ENCODE results near the gene OR51I2.
A peak's percentile ranks its signal among the peaks of the same experiment; 100 is the strongest.

OR51I2 gene

GRCh38 chr11:5449023-5449422, at the start of gene OR51I2:
Gene OR51I2, plus strand, starts transcription at chr11:5449323. Its CDS starts 4,166 bp downstream, at chr11:5453489.
- DNase-seq: no peak

DNA sequence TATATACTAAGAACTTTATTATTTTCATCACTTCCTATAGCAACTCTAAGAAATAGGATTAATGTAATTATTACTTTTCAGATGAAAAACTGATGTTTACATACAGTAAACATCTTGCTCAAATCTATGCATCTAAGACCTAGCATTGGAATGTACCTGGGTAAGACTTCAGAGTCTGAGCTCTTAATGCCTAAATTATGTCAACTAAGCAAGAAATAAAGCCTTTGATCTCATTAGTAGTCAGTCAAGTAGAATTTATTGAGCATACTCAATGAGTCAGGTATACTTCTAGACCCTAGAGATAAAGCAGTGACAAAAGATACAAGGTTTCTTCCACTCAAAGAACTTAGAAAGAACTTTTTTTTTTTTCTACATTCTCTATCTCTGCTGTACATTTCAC, 44.0 kb upstream of the OR51I2 start:
- DNase-seq: no peak

- DNase-seq: no peak
Measured at GRCh38 chr11:5420993-5421392, 28.1 kb upstream of the OR51I2 start.

GRCh38 chr11:5421811-5422210, 27.3 kb upstream of the OR51I2 start, which contains the start of gene OR51Q1:
Gene OR51Q1, plus strand, starts transcription at chr11:5422111. Its CDS starts 90 bp downstream, at chr11:5422201.
- DNase-seq: no peak

GRCh38 chr11:5423131-5423530, 26.0 kb upstream of the OR51I2 start:
- DNase-seq: no peak

DNA sequence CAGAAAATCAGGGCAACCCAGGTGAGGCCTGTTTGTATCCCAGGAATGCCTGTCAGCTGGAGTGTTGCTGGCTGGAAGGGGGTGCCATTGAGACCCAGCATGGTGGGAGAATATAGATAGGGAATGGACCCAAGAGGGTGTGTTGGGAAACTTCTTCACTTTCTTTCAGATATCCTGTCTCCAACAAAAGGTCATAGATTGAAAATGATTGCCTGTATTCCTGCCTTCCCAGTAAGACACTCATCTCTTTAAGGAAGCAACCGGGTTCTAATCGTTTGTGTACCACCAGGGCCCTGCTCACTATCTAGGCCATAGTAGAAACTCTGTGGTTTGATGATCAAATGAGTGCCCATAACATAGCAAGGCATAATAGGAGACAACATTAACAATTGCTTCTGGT, 7.7 kb upstream of the OR51I2 start, which contains the start of gene OR51I1:
Gene OR51I1 (minus strand): TSS at position 101 of the 400 bp plus-strand sequence. CDS start 0 bp downstream, at position 101.
- no peak for DNase-seq

DNA sequence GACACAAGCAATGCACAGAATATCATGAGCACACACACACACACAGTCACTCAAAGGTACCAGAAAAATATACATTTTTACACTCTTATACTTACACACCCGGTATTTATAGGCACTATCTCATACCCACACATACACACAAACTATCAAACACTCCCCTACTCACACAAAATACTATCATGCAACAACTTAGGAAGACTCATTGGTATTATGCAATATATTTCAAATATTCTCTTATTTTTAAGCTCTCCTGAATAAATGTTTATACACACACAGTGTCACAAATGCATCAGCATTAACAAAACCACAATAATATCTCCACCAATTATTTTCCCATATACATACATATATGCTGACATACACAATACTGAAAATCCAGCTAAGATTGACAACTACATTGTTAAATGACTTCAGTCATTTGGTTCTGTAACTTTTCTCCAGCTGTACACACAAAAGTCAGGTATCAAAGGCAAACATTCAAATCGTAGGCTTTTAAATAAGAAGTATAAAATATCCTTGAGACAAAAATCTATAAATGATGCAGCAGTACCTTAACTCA, 5.2 kb upstream of the OR51I2 start:
- no peak for DNase-seq

- DNase-seq: no peak
Measured at GRCh38 chr11:5449432-5449831, 309 bp downstream of the OR51I2 start.

- DNase-seq: no peak
Measured at GRCh38 chr11:5460983-5461621, 12.0 kb downstream of the OR51I2 start.

- no peak for DNase-seq
Measured at GRCh38 chr11:5467527-5467926, 18.4 kb downstream of the OR51I2 start.

GRCh38 chr11:5473921-5474320, 24.8 kb downstream of the OR51I2 start:
- DNase-seq: no peak

DNA sequence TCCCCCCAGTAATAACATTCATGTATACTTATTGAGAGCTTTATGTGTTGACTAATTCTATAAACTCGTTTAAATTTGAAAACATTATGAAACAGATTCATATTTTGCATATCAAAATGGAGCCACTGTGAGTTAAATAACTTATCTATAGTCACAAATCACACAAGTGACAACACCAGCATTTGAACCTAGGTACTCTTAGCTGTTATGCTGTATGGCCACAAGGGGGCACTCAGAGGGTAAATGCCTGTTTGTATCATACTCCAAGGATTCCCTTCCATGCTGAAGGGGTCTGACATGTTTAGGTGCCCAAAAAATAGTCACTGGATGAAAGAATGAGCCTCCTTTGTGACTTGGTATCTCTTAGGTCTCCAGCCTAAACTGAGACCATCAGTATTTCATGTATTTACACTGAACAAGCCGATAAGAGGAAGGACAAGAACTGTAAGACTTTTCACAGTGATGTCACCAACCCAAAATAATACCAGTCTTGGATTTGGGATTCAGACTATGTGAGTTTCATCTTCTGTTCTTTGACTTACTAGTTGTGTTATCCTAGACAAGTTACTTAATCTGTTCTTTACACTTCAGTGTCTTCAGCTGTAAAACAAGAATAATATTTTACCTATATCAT, 27.2 kb downstream of the OR51I2 start:
- peak; percentile 55 for DNase-seq

DNA sequence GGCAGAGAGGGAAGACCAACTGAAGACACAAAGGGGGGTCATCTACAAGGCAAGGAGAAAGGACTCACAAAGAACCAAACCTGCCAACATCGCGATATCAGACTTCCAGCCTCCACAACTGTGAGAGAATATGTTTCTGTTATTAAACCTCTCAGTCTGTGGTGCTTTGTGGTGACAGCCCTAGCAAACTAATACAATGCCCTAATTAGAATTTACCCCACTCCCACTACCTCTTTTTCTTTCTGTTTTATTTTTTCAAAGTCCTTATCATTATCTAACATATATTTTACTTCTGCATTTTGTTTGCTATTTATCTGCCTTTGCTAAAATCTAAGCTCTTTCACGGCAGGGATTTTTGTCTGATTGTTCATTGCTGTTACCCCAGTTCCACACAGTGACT, 36.9 kb downstream of the OR51I2 start:
- no peak for DNase-seq

DNA sequence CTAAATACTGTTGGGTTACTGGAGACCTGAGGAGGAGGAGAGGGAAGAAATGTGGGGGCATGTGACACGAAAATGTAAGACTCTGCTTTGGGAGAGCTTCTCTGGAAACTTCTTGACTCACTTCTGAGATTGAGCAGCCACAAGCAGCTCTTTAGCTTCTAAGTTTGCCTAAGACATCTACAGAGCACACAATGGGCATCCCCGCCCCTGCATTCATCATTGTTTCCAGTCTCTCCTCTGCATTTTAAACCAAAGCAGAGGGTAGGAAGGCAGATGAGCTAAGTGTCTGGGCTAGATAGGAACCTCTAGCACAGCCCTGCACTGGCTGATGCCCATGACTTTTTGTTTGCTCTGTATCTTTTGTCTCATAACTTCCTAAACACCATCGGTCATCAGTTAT, 37.3 kb downstream of the OR51I2 start:
- no peak for DNase-seq

DNA sequence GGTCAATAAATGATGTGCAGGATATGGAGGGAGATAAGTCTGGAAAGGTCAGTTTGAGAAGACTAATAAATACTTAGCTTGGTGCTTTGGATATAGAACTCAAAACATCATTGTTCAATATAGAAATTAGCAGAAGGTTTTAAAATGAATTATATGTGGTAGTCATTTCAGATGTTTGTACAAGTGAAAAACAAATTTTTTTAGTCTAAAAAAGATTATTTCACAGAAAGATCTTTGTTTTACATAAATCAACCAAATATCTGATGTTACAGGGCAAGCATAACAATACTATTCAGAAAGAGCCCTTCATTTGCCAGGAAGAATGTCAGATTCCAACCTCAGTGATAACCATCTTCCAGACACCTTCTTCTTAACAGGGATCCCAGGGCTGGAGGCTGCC, 39.3 kb downstream of the OR51I2 start, which contains the start of gene OR52D1:
Gene OR52D1 (plus strand): TSS at position 301 of the 400 bp plus-strand sequence. CDS start 22 bp downstream, at position 323.
- no peak for DNase-seq

- no peak for DNase-seq
Measured at GRCh38 chr11:5488798-5489399, 39.8 kb downstream of the OR51I2 start.

DNA sequence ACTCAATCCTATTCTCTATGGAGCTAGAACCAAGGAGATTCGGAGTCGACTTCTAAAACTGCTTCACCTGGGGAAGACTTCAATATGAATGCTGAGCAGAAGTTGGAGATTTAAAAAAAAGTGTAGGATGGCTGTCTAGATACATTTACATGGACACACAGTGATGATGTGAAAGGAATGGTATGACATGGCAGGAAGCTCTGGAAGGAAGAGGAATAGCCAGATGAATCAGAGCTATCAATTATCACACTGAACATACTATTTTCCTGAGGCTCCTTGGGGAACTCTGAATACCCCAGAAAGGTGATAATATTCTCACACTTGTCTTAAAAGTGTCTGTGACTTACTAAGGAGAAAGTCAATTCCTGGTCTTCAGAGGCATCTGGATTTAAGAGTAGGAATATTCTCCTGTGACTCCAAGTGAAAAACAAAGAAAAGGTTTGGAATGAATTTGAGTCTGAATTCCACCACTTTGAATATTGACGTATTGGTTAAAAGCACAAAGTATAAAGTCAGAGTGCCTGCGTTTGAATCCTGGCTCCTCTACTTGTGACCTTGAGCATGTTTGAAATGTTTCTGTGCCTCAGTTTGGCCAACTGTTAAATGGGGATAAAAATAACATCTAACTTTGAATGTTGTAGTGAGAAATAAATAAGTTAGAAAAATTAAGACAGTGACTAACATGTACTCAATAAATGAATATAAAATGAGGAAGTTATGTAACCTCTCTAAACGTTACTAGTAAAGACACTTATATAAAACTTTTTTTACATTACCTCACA, 40.6 kb downstream of the OR51I2 start:
- DNase-seq: peak; percentile 66

GRCh38 chr11:5499671-5500070, 50.5 kb downstream of the OR51I2 start:
- DNase-seq: no peak

DNA sequence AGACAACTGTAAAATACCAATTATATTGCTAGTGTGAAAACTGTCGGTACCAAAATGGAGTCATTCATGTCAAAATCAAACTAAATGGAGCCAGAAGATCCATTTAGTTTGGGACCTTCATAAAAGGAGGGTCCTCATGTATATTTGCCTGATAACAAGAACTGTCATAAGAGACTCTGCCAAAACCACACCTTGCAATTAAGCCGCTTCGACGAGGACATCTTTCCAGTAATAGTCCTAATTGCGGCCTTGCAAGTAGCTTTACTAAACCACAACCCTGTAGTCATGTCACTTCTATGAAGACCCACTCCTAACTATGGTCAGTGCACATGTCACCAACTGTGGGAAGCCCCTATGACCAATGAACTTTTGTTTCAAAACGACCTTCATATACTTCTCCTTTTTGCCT, 51.3 kb downstream of the OR51I2 start:
- DNase-seq: no peak

DNA sequence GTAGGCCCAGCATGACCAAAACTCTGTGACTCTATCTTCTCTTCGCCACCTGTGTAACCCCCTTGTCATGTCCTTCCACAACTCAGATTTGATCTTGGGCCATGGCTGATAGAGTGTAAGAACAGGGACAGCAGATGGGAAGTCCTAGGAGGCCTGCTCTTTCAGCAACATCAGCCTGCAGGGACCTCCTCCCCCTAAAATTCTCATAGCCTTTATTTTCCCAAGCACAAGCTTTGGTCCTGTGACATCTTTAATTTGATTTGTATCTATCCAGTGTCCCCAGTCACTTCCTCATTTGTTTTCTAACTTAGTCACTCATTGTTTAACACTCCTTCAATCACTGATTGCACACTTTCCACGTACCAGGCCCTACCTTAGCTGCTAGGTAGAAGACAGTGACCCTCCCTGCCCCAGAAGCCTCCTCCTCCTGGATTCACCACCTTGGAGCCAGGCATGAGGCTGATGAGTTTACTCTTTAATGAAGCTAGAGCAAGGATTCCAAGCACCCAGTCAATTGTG, 55.3 kb downstream of the OR51I2 start:
- DNase-seq: no peak

DNA sequence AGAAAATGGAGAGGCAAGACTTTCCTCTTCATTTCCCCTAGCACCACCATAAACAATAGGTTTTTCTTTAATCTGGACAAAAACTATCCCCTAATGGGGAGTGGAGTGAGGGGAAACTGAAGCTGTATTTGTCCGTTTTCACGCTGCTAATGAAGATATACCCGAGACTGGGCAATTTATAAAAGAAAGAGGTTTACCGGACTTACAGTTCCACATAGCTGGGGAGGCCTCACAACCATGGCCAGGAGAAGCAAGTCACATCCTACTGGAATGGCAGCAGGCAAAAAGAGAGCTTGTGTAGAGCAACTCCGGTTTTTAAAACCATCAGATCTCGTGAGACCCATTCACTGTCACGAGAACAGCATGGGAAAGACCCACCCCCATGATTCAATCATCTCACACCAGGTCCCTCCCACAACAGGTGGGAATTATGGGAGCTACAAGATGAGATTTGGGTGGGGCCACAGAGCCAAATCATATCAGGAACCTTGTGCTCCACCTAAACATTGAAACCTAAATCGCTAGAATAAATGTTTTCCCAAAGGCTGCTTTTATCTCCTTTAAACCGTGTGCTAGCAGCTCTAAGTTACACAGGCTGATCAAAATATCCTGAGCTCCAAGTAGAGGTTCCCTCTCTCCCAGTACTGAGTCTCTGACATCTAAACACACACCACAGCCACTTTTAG, 56.4 kb downstream of the OR51I2 start:
- no peak for DNase-seq
